IMR-90 (cell line): ENCODE results near the gene PRR14L. TPM values are rescaled to one million over a fixed set of nuclear protein-coding genes. Genes with fewer than 3 reads are reported as not detected.

Source experiments
- ATAC-seq: fragments of 200-7000 bp; cut with Tn5 transposase; 2 replicates; pipeline ENCODE4 v1.9.1; 2020; ENCODE audit warnings: low read depth, mild to moderate bottlenecking, moderate library complexity
- BruUV-seq: library from RNA; stranded (reverse); fragments of 400-500 nt; replicated peaks from 2 replicates; lab custom pipeline; 2021; lab: Mats Ljungman, UMichigan
- CTCF ChIA-PET: fragments of 300-600 bp; formaldehyde crosslinking; extraction: SDS; loops from one replicate; lab custom pipeline; 2021; ENCODE audit warnings: antibody characterized with exemption; lab: Yijun Ruan, JAX
- POLR2A ChIA-PET: fragments of 300-600 bp; sonication (Branson Sonifier 250); formaldehyde crosslinking; loops from one replicate; lab custom pipeline; 2022; ENCODE audit warnings: antibody characterized with exemption; ENCODE audit not compliant: unreplicated experiment; lab: Charles Lee
- DNase-seq: peaks from one replicate; pipeline ENCODE4 v3.0.0; 2013
- H2AFZ ChIP-seq: replicated peaks from 2 replicates; pipeline ENCODE3; 2013; ENCODE audit warnings: low read length, mild to moderate bottlenecking; ENCODE audit not compliant: poor library complexity
- H2AK5ac ChIP-seq: 2 replicates; pipeline ENCODE4 v1.6.1; 2013; ENCODE audit warnings: low read depth, low read length, inconsistent platforms
- H2AK9ac ChIP-seq: replicated peaks from 2 replicates; pipeline ENCODE3; 2013; ENCODE audit warnings: mild to moderate bottlenecking, low read depth, low read length, moderate library complexity; ENCODE audit not compliant: poor library complexity
- H2BK120ac ChIP-seq: 2 replicates; pipeline ENCODE4 v1.6.1; 2013; ENCODE audit warnings: low read depth, low read length, inconsistent platforms
- H2BK15ac ChIP-seq: 3 replicates; pipeline ENCODE4 v1.6.1; 2013; ENCODE audit warnings: low read depth, low read length, inconsistent platforms
- H2BK20ac ChIP-seq: 2 replicates; pipeline ENCODE4 v1.6.1; 2013; ENCODE audit warnings: low read depth, mild to moderate bottlenecking, inconsistent platforms, low read length, moderate library complexity
- H2BK5ac ChIP-seq: 2 replicates; pipeline ENCODE4 v1.6.1; 2013; ENCODE audit warnings: mild to moderate bottlenecking, low read depth, low read length, inconsistent platforms; ENCODE audit not compliant: poor library complexity, severe bottlenecking
- H3K14ac ChIP-seq: replicated peaks from 2 replicates; pipeline ENCODE4 v1.6.1; 2013; ENCODE audit warnings: low read depth, low read length, inconsistent platforms
- H3K18ac ChIP-seq: 2 replicates; pipeline ENCODE4 v1.6.1; 2013; ENCODE audit warnings: low read depth, low read length, control low read depth
- H3K23ac ChIP-seq: 2 replicates; pipeline ENCODE4 v1.6.1; 2013; ENCODE audit warnings: low read depth, low read length, inconsistent platforms
- H3K27ac ChIP-seq: 2 replicates; pipeline ENCODE4 v1.5.1; 2013; ENCODE audit warnings: mild to moderate bottlenecking, control low read depth, low read length; ENCODE audit not compliant: insufficient read depth
- H3K27me3 ChIP-seq: 2 replicates; pipeline ENCODE4 v1.6.1; 2013; ENCODE audit warnings: low read length; ENCODE audit not compliant: control insufficient read depth, insufficient read depth
- H3K36me3 ChIP-seq: 2 replicates; pipeline ENCODE4 v1.6.1; 2013; ENCODE audit warnings: low read length, mixed read lengths; ENCODE audit not compliant: control insufficient read depth, insufficient read depth
- H3K4ac ChIP-seq: 2 replicates; pipeline ENCODE4 v1.6.1; 2013; ENCODE audit warnings: low read depth, low read length, inconsistent platforms
- H3K4me1 ChIP-seq: 2 replicates; pipeline ENCODE4 v1.6.1; 2013; ENCODE audit warnings: low read length, mixed read lengths; ENCODE audit not compliant: control insufficient read depth, insufficient read depth
- H3K4me2 ChIP-seq: 2 replicates; pipeline ENCODE4 v1.6.1; 2013; ENCODE audit warnings: low read depth, mild to moderate bottlenecking, control low read depth, low read length, moderate library complexity
- H3K4me3 ChIP-seq: 2 replicates; pipeline ENCODE4 v1.5.1; 2013; ENCODE audit warnings: low read depth, mild to moderate bottlenecking, control low read depth, low read length, moderate library complexity; ENCODE audit not compliant: insufficient read depth
- H3K56ac ChIP-seq: 2 replicates; pipeline ENCODE4 v1.6.1; 2013; ENCODE audit warnings: low read length, inconsistent platforms; ENCODE audit not compliant: insufficient read depth; ENCODE audit errors: extremely low read depth
- H3K79me1 ChIP-seq, 2 experiments: 2 replicates each; pipeline ENCODE4 v1.6.1; 2013; ENCODE audit warnings: low read length in 2 of 2, inconsistent platforms in 1 of 2, low read depth in 1 of 2
- H3K9ac ChIP-seq: 2 replicates; pipeline ENCODE4 v1.6.1; 2013; ENCODE audit warnings: low read depth, low read length, control low read depth
- H3K9me1 ChIP-seq: 2 replicates; pipeline ENCODE4 v1.6.1; 2013; ENCODE audit warnings: low read length, inconsistent platforms; ENCODE audit not compliant: insufficient read depth
- H3K9me3 ChIP-seq: 2 replicates; pipeline ENCODE4 v1.6.1; 2013; ENCODE audit warnings: low read length; ENCODE audit not compliant: control insufficient read depth, insufficient read depth
- H4K20me1 ChIP-seq: 2 replicates; pipeline ENCODE4 v1.6.1; 2013; ENCODE audit warnings: low read length, inconsistent platforms; ENCODE audit not compliant: insufficient read depth
- H4K5ac ChIP-seq: 2 replicates; pipeline ENCODE4 v1.6.1; 2013; ENCODE audit warnings: mild to moderate bottlenecking, low read depth, low read length, control low read depth
- H4K8ac ChIP-seq, 2 experiments: 2 replicates each; pipeline ENCODE4 v1.6.1; 2013; ENCODE audit warnings: low read depth in 2 of 2, low read length in 2 of 2, control low read depth in 1 of 2, inconsistent platforms in 1 of 2
- H4K91ac ChIP-seq: 2 replicates; pipeline ENCODE4 v1.6.1; 2013; ENCODE audit warnings: low read depth, low read length, inconsistent platforms; ENCODE audit not compliant: insufficient read depth
- BHLHE40 ChIP-seq: fragments of 150-350 bp; IDR thresholded peaks from 2 replicates; pipeline ENCODE4 v1.6.1; 2016; ENCODE audit warnings: mild to moderate bottlenecking, low read depth, low read length
- CEBPB ChIP-seq: IDR thresholded peaks from 2 replicates; pipeline ENCODE4 v1.6.1; 2012; ENCODE audit warnings: low read depth, low read length, improper control_type of control experiment
- CHD1 ChIP-seq: IDR thresholded peaks from 2 replicates; pipeline ENCODE4 v1.6.1; 2012; ENCODE audit warnings: low read depth, low read length, improper control_type of control experiment
- CTCF ChIP-seq: conservative IDR thresholded peaks from 2 replicates; pipeline ENCODE4 v1.5.1; 2012; ENCODE audit warnings: mild to moderate bottlenecking, low read depth, low read length, improper control_type of control experiment
- FOS ChIP-seq: fragments of 150-350 bp; IDR thresholded peaks from 2 replicates; pipeline ENCODE4 v1.6.1; 2016; ENCODE audit warnings: low read depth, low read length
- MAFK ChIP-seq: IDR thresholded peaks from 2 replicates; pipeline ENCODE4 v1.6.1; 2012; ENCODE audit warnings: low read depth, low read length, improper control_type of control experiment
- MAZ ChIP-seq: IDR thresholded peaks from 2 replicates; pipeline ENCODE4 v1.6.1; 2012; ENCODE audit warnings: low read depth, mild to moderate bottlenecking, low read length, improper control_type of control experiment, moderate library complexity, borderline replicate concordance
- MXI1 ChIP-seq: IDR thresholded peaks from 2 replicates; pipeline ENCODE4 v1.6.1; 2012; ENCODE audit warnings: low read depth, mild to moderate bottlenecking, low read length, moderate library complexity, borderline replicate concordance
- NFE2L2 ChIP-seq: fragments of 150-350 bp; IDR thresholded peaks from 2 replicates; pipeline ENCODE4 v1.6.1; 2016; ENCODE audit warnings: low read depth, mild to moderate bottlenecking, low read length
- POLR2A ChIP-seq: IDR thresholded peaks from 2 replicates; pipeline ENCODE4 v1.6.1; 2012; ENCODE audit warnings: mild to moderate bottlenecking, low read depth, low read length
- RAD21 ChIP-seq: IDR thresholded peaks from 2 replicates; pipeline ENCODE4 v1.6.1; 2012; ENCODE audit warnings: low read length, improper control_type of control experiment
- RCOR1 ChIP-seq: IDR thresholded peaks from 2 replicates; pipeline ENCODE4 v1.6.1; 2012; ENCODE audit warnings: mild to moderate bottlenecking, low read length, improper control_type of control experiment; ENCODE audit not compliant: insufficient replicate concordance
- RFX5 ChIP-seq: IDR thresholded peaks from 2 replicates; pipeline ENCODE4 v1.8.0; 2012; ENCODE audit warnings: low read depth, mild to moderate bottlenecking, low read length, moderate library complexity
- SMC3 ChIP-seq: fragments of 150-350 bp; IDR thresholded peaks from 2 replicates; pipeline ENCODE4 v1.6.1; 2016; ENCODE audit warnings: low read depth, mild to moderate bottlenecking, antibody characterized with exemption, low read length, moderate library complexity
- USF2 ChIP-seq: fragments of 150-350 bp; IDR thresholded peaks from 2 replicates; pipeline ENCODE4 v1.6.1; 2017; ENCODE audit warnings: mild to moderate bottlenecking, antibody characterized with exemption, low read length, low read depth
- WGBS, 2 experiments: methylation state at CpG; one replicate each; pipeline versions ENCODE4 v1.1.5 to v1.1.7; 2013; ENCODE audit warnings: missing lambda C conversion rate in 2 of 2; ENCODE audit not compliant: insufficient read length in 1 of 2; ENCODE audit errors: extremely low coverage in 2 of 2; 5-methylcytosine and 5-hydroxymethylcytosine counted together
- dilution Hi-C: fragments of 300-500 bp; cut with HindIII; formaldehyde crosslinking; loops from one replicate; pipeline ENCODE4 v1.14.3; 2018; ENCODE audit warnings: low sequenced_read_pairs; ENCODE audit not compliant: unreplicated experiment
- in situ Hi-C: fragments of 300-500 bp; cut with MboI; formaldehyde crosslinking; loops from 3 replicates; pipeline ENCODE4 v1.14.3; 2019; ENCODE audit warnings: low sequenced_read_pairs, inconsistent platforms, mixed read lengths
- intact Hi-C: fragments of 100-400 bp; cut with micrococcal nuclease; formaldehyde crosslinking; loops from 2 replicates; pipeline ENCODE4 v1.10.0; 2022
- polyA plus RNA-seq, 3 experiments: library from polyadenylated mRNA; depleted of rRNA; stranded (reverse); fragments of >200 nt; gene quantifications; 2 replicates each; pipeline ENCODE4 v1.2.3, GENCODE V29; 2012; ENCODE audit warnings: low replicate concordance in 1 of 3
- total RNA-seq: library from RNA; depleted of rRNA; stranded (reverse); fragments of >200 nt; gene quantifications from 2 replicates; pipeline ENCODE4 v1.2.3, GENCODE V29; 2012

Gene PRR14L
- total and polyA plus RNA-seq, 2 of the 4 experiments (the other 2 are of a cell fraction): 9.0 to 19.7 TPM

- peak overlapping the region; percentile 28 for H4K5ac ChIP-seq
- no TSS peak for BruUV-seq
- intact Hi-C loops: loop anchor here (5.0 kb wide), 1 partner anchor 284 kb away; the partner anchor contains the start of gene PATZ1
- H3K27ac ChIP-seq: peak overlapping the region; percentile 68
- DNase-seq (no peak), ATAC-seq (no peak)
- no peak overlapping the region for H3K56ac ChIP-seq
- peak overlapping the region; percentile 97 for H2AK9ac ChIP-seq
- peak overlapping the region; percentile 69 for H2BK5ac ChIP-seq
- WGBS, 2 experiments: 100% methylated on average over 1 of the region's 9 CpGs; no CpG with 5 or more reads in 1 of the 2 experiments
- peaks cover 29 to 86% of the 10 kb centered on the region in 2 experiments for H3K79me1 ChIP-seq
- H3K4ac ChIP-seq: peak overlapping the region; percentile 62
- in situ Hi-C loops: loop anchor here (5.0 kb wide), 1 partner anchor 74 kb away; no protein-coding TSS in a partner anchor
- no peak overlapping the region for H2BK120ac ChIP-seq
- H3K36me3 ChIP-seq: peaks cover 9% of the 10 kb centered on the region
- H3K27me3 ChIP-seq: no peaks in the 10 kb centered on the region
- H3K9ac ChIP-seq: peak overlapping the region; percentile 68
- peaks cover 18% of the 10 kb centered on the region for H3K4me1 ChIP-seq
- peak overlapping the region; percentile 51 to 74; a peak in 2 of 4 replicates for H4K8ac ChIP-seq
- peak overlapping the region; percentile 93 for H2AFZ ChIP-seq
- dilution Hi-C loops: no loop called here
- ChIA-PET POLR2A (interaction anchor here (0.6 kb wide), 1 partner anchor 16 kb away, joined by 3 read pairs; no protein-coding TSS in a partner anchor), CTCF (interaction anchor here (0.8 to 1.3 kb wide), 3 partner anchors 70 to 180 kb away, joined by 3 to 5 read pairs (median 4); no protein-coding TSS in a partner anchor)
- H3K18ac ChIP-seq: no peak overlapping the region; the same call in 1 of the 2 replicates
- peak overlapping the region; percentile 52; the same call in 2 of the 3 replicates for H2BK15ac ChIP-seq
- H4K20me1 ChIP-seq: peaks cover 58% of the 10 kb centered on the region
- H3K9me3 ChIP-seq: no peaks in the 10 kb centered on the region
- peak overlapping the region; percentile 69; the same call in 1 of the 2 replicates for H3K4me3 ChIP-seq
- H4K91ac ChIP-seq: peak overlapping the region; percentile 54; the same call in 1 of the 2 replicates
- H3K4me2 ChIP-seq: peak overlapping the region; percentile 94
- H3K9me1 ChIP-seq: peaks cover 22% of the 10 kb centered on the region
- no peak overlapping the region; the same call in 1 of the 2 replicates for H3K23ac ChIP-seq
- H2AK5ac ChIP-seq: peak overlapping the region; percentile 77
- peak overlapping the region; percentile 41 for H3K14ac ChIP-seq
- H2BK20ac ChIP-seq: no peak overlapping the region
- TF ChIP-seq CHD1 (no peak), SMC3 (no peak), MAFK (no peak), RCOR1 (no peak), MXI1 (no peak), FOS (no peak), USF2 (no peak), CTCF (no peak), RFX5 (no peak), POLR2A (no peak), CEBPB (no peak), BHLHE40 (no peak), MAZ (no peak), RAD21 (no peak), NFE2L2 (no peak)
Measured at GRCh38 chr22:31631436-31631835, 118.5 kb downstream of the PRR14L start.
